GM12874 (cell line): Measurements from ENCODE around the gene CEP72.

Source experiments
- TF ChIP-seq, protein P1 (sequence below): IDR thresholded peaks from 2 replicates; pipeline ENCODE4 v1.5.1; 2011; ENCODE audit warnings: low read depth, mild to moderate bottlenecking, control low read depth, low read length, moderate library complexity; ENCODE audit not compliant: insufficient read depth

The CEP72 gene

GRCh38 chr5:581266-581665 lies 30.9 kb upstream of the CEP72 start:
- TF ChIP-seq, protein P1, sequence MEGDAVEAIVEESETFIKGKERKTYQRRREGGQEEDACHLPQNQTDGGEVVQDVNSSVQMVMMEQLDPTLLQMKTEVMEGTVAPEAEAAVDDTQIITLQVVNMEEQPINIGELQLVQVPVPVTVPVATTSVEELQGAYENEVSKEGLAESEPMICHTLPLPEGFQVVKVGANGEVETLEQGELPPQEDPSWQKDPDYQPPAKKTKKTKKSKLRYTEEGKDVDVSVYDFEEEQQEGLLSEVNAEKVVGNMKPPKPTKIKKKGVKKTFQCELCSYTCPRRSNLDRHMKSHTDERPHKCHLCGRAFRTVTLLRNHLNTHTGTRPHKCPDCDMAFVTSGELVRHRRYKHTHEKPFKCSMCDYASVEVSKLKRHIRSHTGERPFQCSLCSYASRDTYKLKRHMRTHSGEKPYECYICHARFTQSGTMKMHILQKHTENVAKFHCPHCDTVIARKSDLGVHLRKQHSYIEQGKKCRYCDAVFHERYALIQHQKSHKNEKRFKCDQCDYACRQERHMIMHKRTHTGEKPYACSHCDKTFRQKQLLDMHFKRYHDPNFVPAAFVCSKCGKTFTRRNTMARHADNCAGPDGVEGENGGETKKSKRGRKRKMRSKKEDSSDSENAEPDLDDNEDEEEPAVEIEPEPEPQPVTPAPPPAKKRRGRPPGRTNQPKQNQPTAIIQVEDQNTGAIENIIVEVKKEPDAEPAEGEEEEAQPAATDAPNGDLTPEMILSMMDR: no peak

DNA sequence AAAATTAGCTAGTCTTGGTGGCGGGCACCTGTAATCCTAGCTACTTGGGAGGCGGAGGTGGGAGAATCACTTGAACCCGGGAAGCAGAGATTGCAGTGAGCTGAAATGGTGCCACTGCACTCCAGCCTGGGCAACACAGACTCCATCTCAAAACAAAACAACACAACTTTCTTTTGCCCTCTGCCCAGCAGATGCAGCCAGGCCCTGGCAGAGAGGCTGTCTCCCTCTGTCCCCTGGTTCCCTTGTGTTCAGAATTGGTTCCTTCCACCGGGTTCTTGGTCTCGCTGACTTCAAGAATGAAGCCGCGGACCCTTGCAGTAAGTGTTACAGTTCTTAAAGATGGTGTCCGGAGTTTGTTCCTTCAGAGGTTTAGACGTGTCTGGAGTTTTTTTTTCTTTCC lies 30.2 kb upstream of the CEP72 start:
- TF ChIP-seq, protein P1: no peak

DNA sequence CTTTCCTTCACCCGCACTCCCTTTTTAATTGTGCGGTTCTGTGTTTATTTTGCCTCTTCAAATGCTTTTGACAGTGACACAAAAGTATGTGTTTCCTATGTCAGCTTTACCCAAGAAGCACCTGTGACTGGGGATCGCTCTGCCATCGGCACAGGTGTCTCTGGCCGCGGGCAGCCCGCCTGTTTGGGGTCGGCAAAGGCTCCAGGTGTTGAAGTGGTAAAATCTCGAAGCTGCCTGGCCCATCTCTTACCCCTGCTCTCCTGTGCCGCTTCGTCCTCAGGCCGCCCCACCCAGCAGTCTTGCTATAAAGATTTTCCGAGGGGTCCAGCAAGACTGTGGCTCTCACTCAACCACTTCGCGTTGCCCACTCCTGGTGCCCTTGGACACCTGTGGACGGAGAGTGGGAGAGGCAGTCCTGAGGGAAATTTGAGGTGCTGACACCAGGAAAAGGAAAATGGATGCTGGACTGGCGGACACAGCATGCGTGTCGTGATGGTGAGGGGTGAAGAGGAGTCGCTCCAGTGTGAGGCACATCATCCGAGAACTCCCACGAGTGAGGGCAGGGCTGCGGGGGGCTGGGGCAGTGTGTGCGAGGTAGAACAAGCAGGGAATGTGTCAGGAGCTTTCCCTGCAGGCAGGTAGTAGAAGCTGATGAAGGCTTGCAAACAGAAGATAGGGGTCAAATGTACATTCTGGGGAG lies 29.1 kb upstream of the CEP72 start:
- TF ChIP-seq, protein P1: no peak

- TF ChIP-seq, protein P1: no peak
Measured at GRCh38 chr5:583645-584044, 28.5 kb upstream of the CEP72 start.

GRCh38 chr5:584216-584615 lies 27.9 kb upstream of the CEP72 start:
- TF ChIP-seq, protein P1: no peak

GRCh38 chr5:584846-585245 lies 27.3 kb upstream of the CEP72 start:
- TF ChIP-seq, protein P1: no peak

DNA sequence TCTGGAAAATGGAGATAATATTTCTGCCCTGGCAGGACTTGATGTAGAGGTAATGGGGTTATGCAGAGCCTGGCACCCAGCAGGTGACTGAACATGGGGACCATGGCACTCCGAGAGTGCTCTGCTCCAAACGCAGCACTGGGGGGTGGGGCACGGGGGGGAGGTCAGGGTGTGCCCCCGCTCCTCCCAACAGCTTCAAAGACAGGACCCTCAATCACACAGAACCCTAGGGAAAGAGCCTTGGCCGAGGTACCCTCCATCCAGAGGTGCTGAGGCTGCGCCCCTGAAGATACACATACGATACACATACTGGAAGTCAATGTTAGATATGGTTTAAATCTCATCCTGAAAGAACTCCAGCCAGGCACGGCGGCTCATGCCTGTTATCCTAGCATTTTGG lies 26.6 kb upstream of the CEP72 start:
- TF ChIP-seq, protein P1: no peak
